ENCODE data around the gene C1orf94. TPM values are rescaled to one million over a fixed set of nuclear protein-coding genes. Genes with fewer than 3 reads are reported as not detected.
A peak's percentile ranks its signal among the peaks of the same experiment; 100 is the strongest.
"Not testable (repeated sequence)": the region's sequence is repeated elsewhere in the genome, so short reads cannot be mapped to it uniquely, and the experiment has no call there.

Gene C1orf94
- total RNA-seq, 1 donor from 2014 or later = 0.31 TPM

GRCh38 chr1:34165422-34165921 lies 11.2 kb upstream of the C1orf94 start:
- no peak for DNase-seq

GRCh38 chr1:34166191-34166624 lies 10.5 kb upstream of the C1orf94 start:
- peak; percentile 23 for DNase-seq

- DNase-seq = peak; percentile 67
These were observed 9.9 kb upstream of the C1orf94 start for GRCh38 chr1:34166625-34167361.

GRCh38 chr1:34167389-34167788 lies 9.3 kb upstream of the C1orf94 start:
- DNase-seq = no peak

GRCh38 chr1:34175744-34176143 lies 963 bp upstream of the C1orf94 start:
- DNase-seq = no peak

- DNase-seq = no peak
These were observed 1.4 kb downstream of the C1orf94 start for GRCh38 chr1:34178072-34178471.

- DNase-seq = not testable (repeated sequence)
These were observed 6.7 kb downstream of the C1orf94 start for GRCh38 chr1:34183381-34183780.

GRCh38 chr1:34186741-34187494 lies 10.2 kb downstream of the C1orf94 start:
- no peak for DNase-seq

GRCh38 chr1:34188418-34188817 lies 11.7 kb downstream of the C1orf94 start:
- DNase-seq = no peak

- no peak for DNase-seq
These were observed 12.3 kb downstream of the C1orf94 start for GRCh38 chr1:34188985-34189384.

- no peak for DNase-seq
These were observed 14.0 kb downstream of the C1orf94 start for GRCh38 chr1:34190692-34191091.

GRCh38 chr1:34192621-34193020 lies 15.9 kb downstream of the C1orf94 start:
- no peak for DNase-seq

GRCh38 chr1:34199927-34200326 lies 23.2 kb downstream of the C1orf94 start:
- DNase-seq = no peak

- no peak for DNase-seq
These were observed 36.0 kb downstream of the C1orf94 start for GRCh38 chr1:34212673-34213072.

- DNase-seq = no peak
These were observed 37.2 kb downstream of the C1orf94 start for GRCh38 chr1:34213956-34214355.

GRCh38 chr1:34231441-34231840 lies 54.7 kb downstream of the C1orf94 start:
- no peak for DNase-seq

GRCh38 chr1:34235594-34235993 lies 58.9 kb downstream of the C1orf94 start:
- DNase-seq = no peak

GRCh38 chr1:34236089-34236488 lies 59.4 kb downstream of the C1orf94 start:
- no peak for DNase-seq

GRCh38 chr1:34237151-34237815 lies 60.6 kb downstream of the C1orf94 start:
- no peak for DNase-seq

- DNase-seq = no peak
These were observed 69.3 kb downstream of the C1orf94 start for GRCh38 chr1:34245967-34246366.

GRCh38 chr1:34250342-34250741 lies 73.6 kb downstream of the C1orf94 start:
- no peak for DNase-seq

- no peak for DNase-seq
These were observed 85.5 kb downstream of the C1orf94 start for GRCh38 chr1:34262023-34262853.
